Urothelium cell line (cell line): ENCODE data around the gene RFESD.
"Not testable (repeated sequence)": the region's sequence is repeated elsewhere in the genome, so short reads cannot be mapped to it uniquely, and the experiment has no call there.

ENCODE experiments used
- DNase-seq: peaks from one replicate; pipeline ENCODE4 v3.0.0; 2011; ENCODE audit warnings: low spot score, mixed read lengths
- FAIRE-seq: peaks from 2 replicates; lab custom pipeline; 2011; peaks lifted over from hg19 to GRCh38; lab: Jason Lieb, UNC

Gene RFESD

GRCh38 chr5:95706196-95706595 lies 59.6 kb downstream of the RFESD start:
- DNase-seq, FAIRE-seq: not testable (repeated sequence)

- FAIRE-seq (no peak), DNase-seq (no peak)
Observed at GRCh38 chr5:95707055-95707454, 60.5 kb downstream of the RFESD start.
